Mesodermal cell (in vitro differentiated cells): Measurements from ENCODE around the gene SLC43A3.
"Not testable (repeated sequence)": the region's sequence is repeated elsewhere in the genome, so short reads cannot be mapped to it uniquely, and the experiment has no call there.

Experiments used
- H3K27ac ChIP-seq: 2 replicates; pipeline ENCODE4 v1.7.0; 2013; ENCODE audit warnings: mild to moderate bottlenecking, low read depth, low read length, moderate library complexity; ENCODE audit not compliant: severe bottlenecking
- H3K36me3 ChIP-seq: 2 replicates; pipeline ENCODE4 v1.7.1; 2013; ENCODE audit warnings: mild to moderate bottlenecking, low read length, moderate library complexity; ENCODE audit not compliant: control insufficient read depth, insufficient read depth
- H3K4me1 ChIP-seq: one replicate; pipeline ENCODE4 v1.7.1; 2013; ENCODE audit warnings: mild to moderate bottlenecking, low read length; ENCODE audit not compliant: insufficient read depth, control insufficient read depth, poor library complexity, severe bottlenecking
- H3K4me3 ChIP-seq: 2 replicates; pipeline ENCODE4 v1.7.0; 2013; ENCODE audit warnings: low read length, control low read depth, mild to moderate bottlenecking; ENCODE audit not compliant: insufficient read depth, poor library complexity, severe bottlenecking; ENCODE audit errors: extremely low read depth
- H3K9me3 ChIP-seq: 2 replicates; pipeline ENCODE4 v1.7.1; 2013; ENCODE audit warnings: mild to moderate bottlenecking, low read length, moderate library complexity; ENCODE audit not compliant: control insufficient read depth
- WGBS, 2 experiments: methylation state at CpG; one replicate each; pipeline ENCODE4 v1.1.5; 2013; ENCODE audit warnings: missing lambda C conversion rate in 2 of 2; ENCODE audit not compliant: insufficient coverage in 2 of 2; 5-methylcytosine and 5-hydroxymethylcytosine counted together

SLC43A3 gene

GRCh38 chr11:57364851-57365660 is 61.9 kb downstream of the SLC43A3 start:
- 55 to 66% methylated on average over 5 to 6 of the region's 9 CpGs for WGBS, 2 experiments
- no peaks in the 10 kb centered on the region for H3K4me1 ChIP-seq

DNA sequence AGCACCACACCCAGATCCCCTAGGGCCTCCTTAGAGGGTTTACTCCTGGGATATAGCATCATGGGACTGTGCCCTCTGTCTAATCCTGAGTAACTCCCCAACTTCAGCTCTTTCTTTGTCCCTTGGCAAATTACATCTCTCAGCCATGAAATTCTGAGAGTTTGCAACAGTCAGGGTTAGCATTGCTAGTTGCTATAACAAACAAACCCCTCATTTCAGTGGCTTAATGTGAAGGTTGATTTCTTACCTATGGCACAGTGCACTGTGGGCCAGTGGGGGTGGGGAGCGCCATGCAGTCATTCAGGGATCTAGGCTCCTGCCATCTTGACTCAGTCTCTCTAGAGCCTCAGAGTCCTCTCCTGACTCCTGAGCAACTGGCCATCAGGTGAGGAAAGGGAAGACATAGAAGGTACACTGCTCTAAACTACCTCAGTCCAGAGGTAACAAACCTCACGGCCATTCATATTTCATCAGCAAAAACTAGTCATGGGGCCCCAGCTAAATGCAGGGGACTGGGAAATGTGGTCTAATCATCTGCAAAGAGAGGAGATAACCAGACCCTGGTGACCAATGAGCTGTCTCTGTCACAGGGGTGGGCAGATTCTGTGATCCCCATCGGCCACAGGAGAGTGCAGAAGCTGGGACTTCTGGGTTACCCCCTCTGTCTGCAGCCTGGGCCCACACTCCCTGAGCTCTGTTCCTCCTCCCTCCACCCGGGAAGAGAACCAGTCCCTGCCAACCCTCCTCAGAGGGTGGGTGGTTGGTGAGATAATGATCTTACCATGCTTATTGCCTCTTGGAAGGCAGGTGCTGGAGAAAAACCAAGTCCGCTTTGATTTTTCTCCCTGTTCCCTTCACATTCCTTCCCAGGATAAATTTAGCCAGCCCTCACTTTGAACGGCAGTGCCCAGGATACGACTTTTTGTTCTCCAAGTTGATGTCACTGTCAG is 63.5 kb downstream of the SLC43A3 start:
- Histone ChIP-seq H3K27ac (no peak overlapping the region), H3K9me3 (no peaks in the 10 kb centered on the region), H3K4me3 (no peak overlapping the region), H3K36me3 (no peaks in the 10 kb centered on the region), H3K4me1 (no peaks in the 10 kb centered on the region)
- 82 to 93% methylated on average over 3 to 5 of the region's 7 CpGs for WGBS, 2 experiments

More at GRCh38 chr11:57364851-57365660, 61.9 kb downstream of the SLC43A3 start:
- Histone ChIP-seq H3K9me3 (no peaks in the 10 kb centered on the region), H3K27ac (no peak overlapping the region), H3K4me3 (no peak overlapping the region), H3K36me3 (no peaks in the 10 kb centered on the region)

- H3K36me3 ChIP-seq = no peaks in the 10 kb centered on the region
- H3K4me1 ChIP-seq = no peaks in the 10 kb centered on the region
- H3K4me3 ChIP-seq = no peak overlapping the region
- H3K27ac ChIP-seq = no peak overlapping the region
- 100% methylated on average over 1 of the region's 3 CpGs; no CpG with 5 or more reads in 1 of the 2 experiments for WGBS, 2 experiments
- H3K9me3 ChIP-seq = no peaks in the 10 kb centered on the region
Measured at GRCh38 chr11:57361926-57362325, 65.0 kb downstream of the SLC43A3 start.

- not testable (repeated sequence) for H3K4me3 ChIP-seq
Measured at GRCh38 chr11:57361420-57361819, 65.5 kb downstream of the SLC43A3 start.

DNA sequence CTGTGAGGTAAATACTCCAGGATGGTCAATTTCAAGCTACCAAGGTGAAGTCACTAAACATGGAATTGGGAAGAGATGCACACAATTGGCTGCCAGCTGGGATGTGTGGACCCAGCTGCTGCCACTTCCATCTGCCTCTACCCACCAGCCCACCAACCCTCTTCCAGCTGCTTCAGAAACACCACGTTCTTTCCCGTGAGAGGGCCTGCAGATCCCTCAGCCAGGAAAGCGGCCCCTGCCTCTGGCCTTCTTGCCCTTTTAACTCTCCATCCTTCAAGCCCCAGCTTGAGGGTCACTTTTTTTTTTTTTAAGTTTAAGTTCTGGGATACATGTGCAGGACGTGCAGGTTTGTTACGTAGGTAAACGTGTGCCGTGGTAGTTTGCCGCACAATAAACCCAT is 65.9 kb downstream of the SLC43A3 start:
- WGBS, 2 experiments = 95 to 98% methylated on average over 4 to 6 of the region's 8 CpGs
- no peaks in the 10 kb centered on the region for H3K36me3 ChIP-seq
- no peak overlapping the region for H3K27ac ChIP-seq
- H3K4me1 ChIP-seq = no peaks in the 10 kb centered on the region
- H3K9me3 ChIP-seq = no peaks in the 10 kb centered on the region
- H3K4me3 ChIP-seq = no peak overlapping the region

More at GRCh38 chr11:57361420-57361819, 65.5 kb downstream of the SLC43A3 start:
- H3K27ac ChIP-seq, H3K36me3 ChIP-seq, H3K4me1 ChIP-seq, H3K9me3 ChIP-seq: not testable (repeated sequence)

DNA sequence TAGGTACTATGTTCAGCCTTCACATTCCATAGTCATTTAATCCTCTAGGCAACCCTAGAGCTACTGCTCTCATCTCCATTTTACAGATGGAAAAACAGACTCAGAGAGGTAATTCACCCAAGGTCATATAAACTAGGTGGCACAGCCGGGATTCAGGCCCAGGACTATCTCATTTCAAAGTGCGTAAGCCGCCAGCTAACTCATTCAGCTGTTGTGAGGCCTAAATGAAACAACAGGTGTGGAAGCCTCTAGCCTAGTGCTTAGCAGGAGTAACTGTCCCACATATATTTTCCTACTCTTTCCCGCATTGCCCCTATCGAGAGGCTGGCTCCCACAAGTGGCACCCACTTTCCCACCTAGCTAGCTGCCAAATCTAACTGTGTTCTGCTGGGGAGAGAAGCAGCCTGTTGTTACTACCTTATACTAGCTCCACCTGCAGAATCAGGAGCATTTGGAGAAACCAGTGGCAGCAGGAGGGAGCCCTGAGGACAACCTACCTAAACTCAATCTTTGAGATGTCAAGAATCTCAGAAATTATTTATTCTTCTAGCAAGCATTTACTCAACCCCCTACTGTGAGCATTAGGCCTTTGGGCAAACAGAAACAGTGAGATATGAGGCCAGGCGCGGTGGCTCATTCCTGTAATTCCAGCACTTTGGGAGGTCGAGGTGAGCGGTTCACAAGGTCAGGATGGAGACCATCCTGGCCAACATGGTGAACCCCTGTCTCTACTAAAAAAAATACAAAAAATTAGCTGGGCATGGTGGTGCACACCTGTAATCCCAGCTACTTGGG is 66.8 kb downstream of the SLC43A3 start:
- Histone ChIP-seq H3K4me3 (no peak overlapping the region), H3K4me1 (no peaks in the 10 kb centered on the region), H3K27ac (no peak overlapping the region), H3K36me3 (no peaks in the 10 kb centered on the region), H3K9me3 (no peaks in the 10 kb centered on the region)
- 90% methylated on average over 6 to 9 of the region's 9 CpGs for WGBS, 2 experiments

- Histone ChIP-seq H3K4me1 (no peaks in the 10 kb centered on the region), H3K36me3 (no peaks in the 10 kb centered on the region), H3K4me3 (no peak overlapping the region), H3K27ac (no peak overlapping the region), H3K9me3 (no peaks in the 10 kb centered on the region)
- WGBS, 2 experiments = 93% methylated on average over 5 of the region's 5 CpGs
Measured at GRCh38 chr11:57359396-57359795, 67.5 kb downstream of the SLC43A3 start.

DNA sequence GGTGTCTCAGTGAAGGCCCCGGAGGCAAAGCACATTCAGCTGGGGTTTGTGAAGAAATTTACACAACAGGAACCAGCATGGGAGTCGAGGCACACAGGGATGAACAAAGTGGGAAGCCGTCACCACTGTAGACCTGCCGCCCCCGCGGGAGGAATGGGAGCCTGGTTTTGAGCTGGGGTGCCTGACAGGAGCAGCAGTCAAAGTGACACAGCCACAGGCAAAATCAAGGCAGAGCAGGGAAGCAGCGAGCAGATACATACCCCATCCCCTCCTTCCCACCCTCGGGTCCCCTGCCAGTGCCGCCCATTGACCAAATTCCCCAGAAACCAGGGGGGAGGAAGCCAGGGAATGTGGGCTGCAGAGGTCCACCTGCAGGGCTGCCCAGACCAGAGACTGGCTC is 67.9 kb downstream of the SLC43A3 start:
- no peaks in the 10 kb centered on the region for H3K4me1 ChIP-seq
- no peak overlapping the region for H3K27ac ChIP-seq
- 78 to 79% methylated on average over 6 of the region's 9 CpGs for WGBS, 2 experiments
- H3K4me3 ChIP-seq = no peak overlapping the region
- H3K9me3 ChIP-seq = no peaks in the 10 kb centered on the region
- no peaks in the 10 kb centered on the region for H3K36me3 ChIP-seq

DNA sequence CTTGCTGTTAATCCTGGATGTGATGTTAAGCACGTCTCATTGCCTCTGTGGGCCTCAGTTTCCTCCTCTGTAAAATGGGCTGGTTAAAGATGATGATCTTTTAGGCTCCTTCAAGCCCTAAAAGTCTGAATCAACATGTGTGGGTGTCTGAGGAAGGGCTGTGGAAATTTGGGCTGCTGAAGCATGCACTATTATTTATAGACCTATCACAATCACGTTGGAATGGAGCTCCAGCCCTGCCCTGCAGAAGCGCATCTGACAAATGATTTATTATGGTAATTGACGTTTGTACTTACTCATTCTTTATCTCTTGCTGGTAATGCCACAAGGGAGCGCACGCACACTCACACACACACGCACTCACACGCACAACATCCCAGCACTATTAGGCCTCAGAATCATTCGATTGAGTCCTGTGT is 68.4 kb downstream of the SLC43A3 start:
- H3K27ac ChIP-seq = no peak overlapping the region
- no peaks in the 10 kb centered on the region for H3K36me3 ChIP-seq
- WGBS, 2 experiments = 93% methylated on average over 2 to 3 of the region's 9 CpGs

DNA sequence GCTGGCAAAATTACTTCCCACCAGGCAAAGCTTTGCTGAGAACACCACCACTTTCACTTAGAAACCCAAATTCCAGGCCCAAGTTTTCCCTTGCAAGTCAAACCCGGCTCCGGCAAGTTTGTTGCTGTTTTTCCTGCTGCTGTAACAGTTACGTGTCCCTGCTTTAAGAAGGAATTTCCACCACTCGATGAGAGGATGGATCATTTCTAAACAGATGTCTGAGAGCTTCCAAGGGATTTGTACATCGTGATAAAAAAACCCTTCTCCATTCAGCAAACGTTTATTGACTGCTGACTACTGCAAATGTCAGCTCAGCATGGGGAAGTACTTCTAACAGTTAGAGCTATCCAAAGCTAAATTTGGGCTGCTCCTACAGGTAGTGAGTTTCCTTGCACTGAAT is 69.1 kb downstream of the SLC43A3 start:
- 88 to 92% methylated on average over 5 to 6 of the region's 6 CpGs for WGBS, 2 experiments
- H3K4me3 ChIP-seq = no peak overlapping the region

More for the DNA sequence above, 68.4 kb downstream of the SLC43A3 start:
- no peaks in the 10 kb centered on the region for H3K9me3 ChIP-seq
- H3K4me1 ChIP-seq = no peaks in the 10 kb centered on the region
- H3K4me3 ChIP-seq = no peak overlapping the region

More for the DNA sequence above, 69.1 kb downstream of the SLC43A3 start:
- Histone ChIP-seq H3K9me3 (no peaks in the 10 kb centered on the region), H3K36me3 (no peaks in the 10 kb centered on the region), H3K27ac (no peak overlapping the region), H3K4me1 (no peaks in the 10 kb centered on the region)
